Measurements from ENCODE around the gene CYP1A2.
"Not testable (repeated sequence)": the region's sequence is repeated elsewhere in the genome, so short reads cannot be mapped to it uniquely, and the experiment has no call there.

CYP1A2 gene

DNA sequence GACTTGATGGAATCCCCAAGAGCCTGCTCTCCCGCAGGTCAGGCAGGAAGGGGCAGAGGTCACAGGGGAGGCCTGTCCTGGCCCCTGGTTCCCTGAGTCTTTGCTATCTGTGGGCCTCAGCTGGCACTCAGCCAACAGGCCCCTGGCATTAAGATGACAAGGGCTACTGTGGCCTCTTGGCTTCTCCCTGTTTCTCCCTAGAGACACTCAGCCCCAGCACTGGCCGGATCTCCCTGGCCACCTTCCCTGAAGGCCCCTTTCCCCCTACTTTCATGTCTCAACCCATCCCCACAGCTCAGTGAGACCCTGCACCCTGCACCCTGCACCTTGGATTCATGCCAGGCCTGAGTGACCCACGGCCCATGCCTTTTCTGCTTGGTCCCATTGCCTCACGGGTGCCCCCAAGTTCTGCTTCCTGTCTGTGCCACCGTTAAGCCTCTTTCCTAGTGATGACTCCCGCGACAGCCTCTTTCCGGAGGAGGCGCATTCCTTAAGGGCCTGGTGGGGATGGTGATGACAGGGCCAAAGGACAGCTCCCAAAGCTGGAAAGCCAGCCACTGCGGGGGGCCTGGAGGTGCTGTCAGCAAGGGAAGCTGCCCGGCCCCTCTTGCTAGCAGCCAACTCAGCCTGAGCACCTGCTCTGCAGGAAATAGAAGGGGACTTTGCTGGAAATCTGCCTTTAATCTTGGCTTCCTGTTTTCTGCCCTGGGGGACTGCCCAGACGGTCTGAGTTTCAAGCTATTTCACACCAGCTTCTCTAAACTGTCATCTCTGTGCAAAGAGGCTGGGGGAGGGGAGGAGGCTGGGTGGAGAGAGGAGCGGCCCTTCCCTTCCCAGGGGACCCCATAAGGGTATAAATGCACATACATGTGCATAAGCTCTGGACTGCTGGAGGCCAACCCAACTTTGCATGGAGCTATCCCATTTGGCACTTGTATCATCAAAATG lies 28.4 kb downstream of the CYP1A2 start:
- DNase-seq (ENCODE audit: low read depth in 2 of 2) = no peak

GRCh38 chr15:74777769-74778598 lies 29.3 kb downstream of the CYP1A2 start:
- no peak for DNase-seq (ENCODE audit: low read depth in 2 of 2)

DNA sequence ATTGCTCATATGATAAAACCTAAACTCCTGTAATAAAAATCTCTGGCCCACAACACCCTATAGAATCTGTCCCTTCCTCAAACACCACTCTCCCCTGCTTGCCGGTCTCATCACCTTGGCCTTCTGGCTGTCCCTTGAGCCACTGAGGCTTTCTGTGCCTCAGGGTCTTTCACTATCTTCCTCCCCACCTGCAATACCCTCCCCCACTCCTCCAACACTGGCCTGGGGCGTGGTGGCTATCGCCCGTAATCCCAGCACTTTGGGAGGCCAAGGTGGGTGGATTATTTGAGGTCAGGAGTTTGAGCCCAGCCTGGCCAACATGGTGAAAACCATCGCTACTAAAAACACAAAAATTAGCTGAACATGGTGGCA lies 29.9 kb downstream of the CYP1A2 start:
- DNase-seq (ENCODE audit: low read depth in 2 of 2) = no peak

DNA sequence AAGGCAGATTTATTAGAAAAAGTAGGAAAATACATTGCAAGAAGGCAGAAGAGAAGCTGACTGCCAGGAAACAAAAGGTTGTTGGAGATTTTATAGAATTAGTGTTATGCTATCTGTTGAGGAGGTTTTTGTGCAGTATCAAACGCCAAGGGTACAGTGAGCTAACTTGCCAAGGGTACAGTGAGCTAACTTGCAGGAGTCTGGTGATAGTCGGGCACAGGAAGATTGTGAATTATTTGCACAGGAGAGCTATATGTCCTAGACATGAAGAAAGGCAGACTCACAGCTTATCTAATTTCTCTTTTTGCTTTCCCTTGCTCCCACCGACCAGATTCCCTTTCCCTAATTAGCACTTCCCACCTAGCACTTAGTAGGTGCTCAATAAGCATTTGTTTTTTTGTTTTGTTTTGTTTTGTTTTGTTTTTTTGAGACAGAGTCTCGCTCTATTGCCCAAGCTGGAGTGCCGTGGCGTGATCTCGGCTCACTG lies 30.6 kb downstream of the CYP1A2 start:
- DNase-seq (ENCODE audit: low read depth in 2 of 2) = no peak

GRCh38 chr15:74780523-74781430 lies 32.1 kb downstream of the CYP1A2 start:
- no peak for DNase-seq (ENCODE audit: low read depth in 2 of 2)

- no peak for DNase-seq (ENCODE audit: low read depth in 2 of 2)
These were observed 33.0 kb downstream of the CYP1A2 start, which contains the start of gene CSK for GRCh38 chr15:74781431-74782258. TSS of gene CSK (plus strand) at chr15:74782080. CDS start at chr15:74798298, 16,218 bp downstream.

- no peak for DNase-seq (ENCODE audit: low read depth in 2 of 2)
These were observed 33.8 kb downstream of the CYP1A2 start for GRCh38 chr15:74782259-74783071.

GRCh38 chr15:74783072-74783807 lies 34.6 kb downstream of the CYP1A2 start:
- no peak for DNase-seq (ENCODE audit: low read depth in 2 of 2)

- DNase-seq (ENCODE audit: low read depth in 2 of 2) = no peak
These were observed 35.1 kb downstream of the CYP1A2 start for GRCh38 chr15:74783808-74784175.

DNA sequence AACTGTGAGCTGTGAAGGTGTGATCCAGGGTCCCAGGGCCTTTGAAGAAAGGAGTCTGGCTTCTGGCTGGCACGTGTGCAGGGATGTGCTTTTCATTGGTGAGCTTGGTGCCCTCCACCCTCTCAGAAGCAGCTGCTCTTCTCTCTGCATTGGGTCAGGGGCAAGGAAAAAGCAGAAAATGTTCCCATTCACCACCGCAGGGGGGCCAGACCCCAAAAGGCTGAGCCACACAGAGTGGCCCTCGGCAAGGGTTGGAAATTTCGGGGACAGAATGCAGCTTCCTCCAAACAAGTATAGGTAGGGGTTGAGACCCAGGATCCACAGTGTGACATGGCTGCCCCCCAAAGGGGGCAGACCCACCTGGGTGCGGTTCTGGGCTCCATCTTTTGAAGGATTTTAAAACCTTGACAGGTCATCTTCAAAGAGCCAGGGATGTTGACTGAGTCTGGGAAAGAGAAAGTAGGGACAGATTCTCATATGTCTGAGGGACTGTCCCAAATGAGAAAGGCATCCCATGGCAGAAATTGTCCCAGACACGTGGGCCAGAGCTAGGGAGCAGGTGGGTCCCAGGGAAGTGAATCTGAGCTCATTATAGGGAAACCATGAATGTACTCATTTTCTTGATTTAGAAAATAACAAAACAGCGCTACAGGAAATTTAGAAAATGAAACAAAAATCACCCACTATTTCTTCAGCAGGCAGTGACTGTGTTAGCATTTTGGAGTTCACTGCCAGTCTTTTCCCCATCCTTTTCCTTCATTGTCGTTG lies 36.0 kb downstream of the CYP1A2 start:
- no peak for DNase-seq (ENCODE audit: low read depth in 2 of 2)

DNA sequence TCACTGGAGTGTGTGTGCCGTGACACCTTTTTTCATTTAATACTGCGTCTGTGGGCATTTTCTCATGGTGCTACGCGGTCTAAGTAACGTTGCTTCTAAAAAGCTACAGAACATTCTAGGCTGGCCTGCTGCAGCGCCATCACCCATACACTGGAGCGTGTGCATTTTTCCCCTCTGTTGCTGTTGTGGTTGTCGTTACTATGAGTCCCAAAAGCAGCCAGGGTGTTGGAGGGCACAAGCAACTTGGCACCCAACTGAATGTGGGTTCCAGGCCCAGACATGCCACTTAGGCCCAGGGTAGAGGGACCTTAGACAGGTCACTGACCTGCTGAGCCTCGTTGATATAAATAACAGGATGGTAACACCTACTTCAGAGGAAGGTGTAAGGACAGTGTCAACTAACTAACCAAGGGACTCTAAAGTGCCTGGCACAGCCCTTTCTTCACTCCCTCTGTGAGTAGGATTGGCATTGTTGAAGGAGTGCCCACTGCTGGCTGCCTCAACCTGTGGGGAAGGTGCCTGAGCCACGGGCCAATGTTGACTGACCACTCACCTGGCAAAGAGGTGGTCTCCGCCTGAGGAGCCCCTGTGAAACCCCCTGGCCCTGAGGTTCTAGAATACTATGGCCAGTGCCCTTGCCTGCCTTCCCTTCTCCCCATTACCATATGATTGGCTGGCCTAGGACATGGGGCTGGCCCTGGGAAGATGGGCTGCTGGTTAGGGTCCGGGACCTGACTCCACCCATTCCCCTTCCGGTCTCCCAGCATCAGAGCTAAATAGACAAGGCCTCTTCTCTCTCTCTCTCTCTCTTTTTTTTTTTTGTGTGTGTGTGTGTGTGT lies 36.8 kb downstream of the CYP1A2 start:
- no peak for DNase-seq (ENCODE audit: low read depth in 2 of 2)

GRCh38 chr15:74786081-74786480 lies 37.4 kb downstream of the CYP1A2 start:
- DNase-seq (ENCODE audit: low read depth in 2 of 2) = not testable (repeated sequence)

DNA sequence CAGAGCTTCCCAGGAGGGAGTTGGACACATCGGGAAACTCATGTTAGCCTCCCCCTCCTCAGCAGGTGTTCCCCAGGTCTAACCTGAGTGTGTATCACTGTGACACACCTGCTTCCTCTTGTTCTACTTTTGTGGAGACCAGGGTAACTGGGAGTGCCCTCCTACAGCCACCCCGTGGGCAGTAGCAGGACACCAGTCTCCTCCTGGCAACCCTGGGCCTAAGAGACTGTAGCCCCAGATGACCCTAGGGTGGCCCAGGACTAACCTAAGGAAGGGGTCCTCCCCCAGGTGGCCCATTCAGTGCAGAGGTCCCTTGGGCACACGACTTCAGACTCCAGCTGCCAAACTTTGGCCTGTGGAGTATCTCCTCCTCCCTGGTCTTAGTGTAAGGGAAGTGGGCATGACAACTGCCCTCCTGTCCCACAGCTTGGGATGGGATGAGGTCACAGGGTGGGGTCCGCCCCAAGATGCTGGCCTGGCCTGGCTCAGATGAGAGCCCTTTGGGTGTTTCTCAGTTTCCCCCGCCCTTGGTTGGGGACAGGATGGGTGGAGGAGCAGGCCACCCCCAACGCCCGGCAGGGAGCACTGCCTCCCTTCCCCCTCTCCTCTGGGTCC lies 38.0 kb downstream of the CYP1A2 start:
- DNase-seq (ENCODE audit: low read depth in 2 of 2) = no peak

DNA sequence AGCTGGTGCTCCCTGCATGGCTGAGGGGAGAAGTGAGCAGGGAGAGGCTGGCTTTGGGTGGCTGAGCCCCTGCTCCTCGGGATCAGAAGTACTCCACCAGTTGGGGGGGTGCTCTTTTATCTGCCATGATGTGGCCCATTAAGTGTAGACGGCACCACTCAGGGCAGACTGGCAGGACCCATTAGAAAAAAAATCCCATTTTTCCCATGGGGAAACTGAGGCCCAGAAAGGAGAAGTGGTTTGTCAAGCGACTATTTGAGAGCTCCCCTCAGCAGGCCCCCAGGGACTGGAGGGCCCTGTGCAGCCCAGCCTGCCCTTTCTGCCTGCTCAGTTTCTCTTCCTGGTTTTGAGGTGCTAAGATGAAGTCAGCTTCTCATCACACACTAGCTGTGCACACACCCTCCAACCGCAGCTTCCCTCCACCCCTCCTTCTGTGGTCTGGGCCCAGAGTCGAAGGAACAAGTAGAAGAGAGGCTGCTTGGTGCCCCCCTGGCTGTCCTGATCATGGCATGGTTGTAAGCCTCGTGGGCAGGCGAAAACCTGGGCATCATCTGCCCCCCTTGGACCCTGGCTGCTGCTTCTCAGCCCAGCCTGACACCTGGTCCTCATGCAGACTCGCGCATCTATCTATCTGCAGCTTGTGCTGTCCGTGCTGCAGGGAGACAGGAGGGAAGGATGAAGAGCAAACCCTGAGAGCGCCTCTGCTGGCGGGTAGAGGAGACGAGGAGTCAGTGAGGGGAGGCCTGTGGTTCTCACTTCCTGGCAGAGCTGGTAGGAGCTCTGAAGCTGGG lies 38.8 kb downstream of the CYP1A2 start:
- DNase-seq (ENCODE audit: low read depth in 2 of 2) = peak; percentile 79 to 85

DNA sequence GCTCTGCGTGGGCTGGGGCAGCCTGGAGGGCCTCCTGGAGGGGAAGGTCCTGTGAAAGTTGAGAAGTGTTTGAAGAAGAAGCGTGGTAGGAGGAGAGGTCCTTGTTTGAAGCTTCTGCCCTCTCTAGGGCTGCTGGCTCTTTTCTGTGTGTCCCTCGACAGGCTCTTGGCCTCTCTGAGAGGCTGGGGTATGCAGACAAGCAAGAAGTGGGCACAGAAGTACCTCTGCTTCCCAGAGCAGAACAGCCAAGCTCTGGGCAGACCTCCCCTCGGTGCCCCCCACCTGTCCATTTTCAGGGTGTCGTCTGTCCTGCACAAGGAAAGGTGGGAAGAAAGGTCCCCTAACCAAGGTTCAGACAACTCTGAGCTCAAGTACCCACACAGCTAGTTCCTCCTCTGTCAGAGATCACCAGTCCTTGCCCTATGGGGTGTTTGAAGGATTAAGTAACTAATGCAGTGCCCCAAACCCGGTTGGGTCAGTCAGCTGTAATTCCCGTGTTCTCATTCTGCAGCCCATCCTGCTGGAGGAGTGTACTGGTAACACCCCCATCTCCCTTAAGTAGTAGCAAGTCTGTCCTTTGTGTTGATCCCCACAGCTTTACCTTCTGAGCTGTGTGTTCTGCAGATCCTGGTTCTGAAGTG lies 39.5 kb downstream of the CYP1A2 start:
- DNase-seq (ENCODE audit: low read depth in 2 of 2) = no peak
